AG04449 (cell line): ENCODE data around the gene ARHGAP31.

Experiments used
- CTCF ChIA-PET: fragments of 350-600 bp; formaldehyde crosslinking; extraction: SDS; loops from one replicate; lab custom pipeline; 2021; ENCODE audit warnings: antibody characterized with exemption; lab: Yijun Ruan, JAX
- POLR2A ChIA-PET: fragments of 400-600, 350-600 bp; formaldehyde crosslinking; extraction: SDS; loops from one replicate; lab custom pipeline; 2020; ENCODE audit warnings: antibody characterized with exemption, inconsistent platforms; lab: Yijun Ruan, JAX
- DNase-seq: peaks from one replicate; pipeline ENCODE4 v3.0.0-alpha.2; 2010; ENCODE audit warnings: low read depth, low spot score
- H3K4me3 ChIP-seq: 2 replicates; pipeline ENCODE4 v1.5.1; 2011; ENCODE audit warnings: low read depth, mild to moderate bottlenecking, control low read depth, low read length
- CTCF ChIP-seq: IDR thresholded peaks from one replicate; pipeline ENCODE4 v1.5.1; 2011; ENCODE audit warnings: mild to moderate bottlenecking, moderate library complexity, low read length, control low read depth, inconsistent platforms; ENCODE audit not compliant: insufficient read depth; ENCODE audit errors: missing control alignments

The ARHGAP31 gene

DNA sequence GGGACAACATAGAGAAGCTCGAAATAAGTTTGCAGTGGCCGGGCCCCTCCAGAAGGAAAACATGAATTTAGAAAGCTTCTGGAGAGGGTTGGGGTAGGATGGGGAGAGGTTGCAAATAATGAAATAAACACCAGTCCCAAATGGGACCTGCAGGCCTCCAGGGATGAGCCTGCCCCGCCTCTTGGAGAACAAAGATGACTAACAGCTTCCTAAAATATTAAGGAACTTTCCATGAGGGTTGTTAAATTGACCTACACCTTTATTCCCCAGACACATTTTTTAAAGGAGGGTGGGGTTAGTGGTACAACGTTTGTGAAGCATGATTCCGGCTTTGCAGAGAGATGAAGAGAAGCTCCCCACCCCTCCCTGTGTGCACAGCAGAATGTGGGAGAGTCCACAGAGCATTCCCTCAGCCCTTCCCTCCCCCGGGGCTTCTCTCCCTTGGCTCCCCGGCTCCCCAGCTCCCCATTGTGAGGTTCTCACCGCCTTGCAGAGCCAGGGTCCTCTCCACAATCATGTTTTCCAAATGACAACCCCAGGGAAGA is 84.1 kb downstream of the ARHGAP31 start:
- no peak for TF ChIP-seq CTCF
- POLR2A ChIA-PET, result no interaction called here
- CTCF ChIA-PET, result interaction anchor here (0.7 to 1.6 kb wide), 6 partner anchors 20 to 303 kb away, joined by 3 to 8 read pairs (median 4); no protein-coding TSS in a partner anchor
- DNase-seq, result no peak
- H3K4me3 ChIP-seq, result no peak overlapping the region

DNA sequence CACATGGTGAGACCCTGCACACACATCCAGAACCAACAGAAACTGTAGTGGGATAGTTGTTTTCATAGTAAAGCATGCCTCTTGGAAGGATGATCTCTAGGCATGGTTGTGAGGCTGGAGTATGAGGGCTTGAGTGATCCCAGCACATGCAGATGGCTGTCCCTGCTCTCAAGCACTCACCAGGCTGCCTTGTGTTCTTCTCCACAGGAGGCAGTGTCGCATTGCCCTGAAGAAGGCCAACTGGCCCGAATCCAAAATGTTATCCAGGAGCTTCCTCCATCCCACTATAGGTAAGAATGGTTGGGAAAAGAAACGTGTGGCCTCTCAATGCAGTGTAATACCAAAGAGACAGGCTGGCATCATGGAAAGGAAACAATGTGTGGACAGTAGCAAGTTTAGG is 86.5 kb downstream of the ARHGAP31 start:
- DNase-seq, result no peak
- CTCF ChIA-PET, result interaction anchor here (0.6 to 0.9 kb wide), 2 partner anchors 106 to 300 kb away, joined by 3 read pairs; no protein-coding TSS in a partner anchor
- no peak for TF ChIP-seq CTCF
- H3K4me3 ChIP-seq, result no peak overlapping the region
- POLR2A ChIA-PET, result no interaction called here

- POLR2A ChIA-PET, result no interaction called here
- H3K4me3 ChIP-seq, result no peak overlapping the region
- CTCF ChIA-PET, result interaction anchor here (1.5 kb wide), 1 partner anchor 299 kb away, joined by 3 read pairs; no protein-coding TSS in a partner anchor
- no peak for DNase-seq
- TF ChIP-seq CTCF, result no peak
Observed at GRCh38 chr3:119382134-119382533, 88.0 kb downstream of the ARHGAP31 start.

- no peak for TF ChIP-seq CTCF
- DNase-seq, result no peak
- ChIA-PET CTCF (interaction anchor here (0.9 to 2.1 kb wide), 3 partner anchors 10 to 115 kb away, joined by 3 to 6 read pairs (median 4); no protein-coding TSS in a partner anchor), POLR2A (no interaction called here)
- no peak overlapping the region for H3K4me3 ChIP-seq
Observed at GRCh38 chr3:119388577-119388976, 94.4 kb downstream of the ARHGAP31 start.

DNA sequence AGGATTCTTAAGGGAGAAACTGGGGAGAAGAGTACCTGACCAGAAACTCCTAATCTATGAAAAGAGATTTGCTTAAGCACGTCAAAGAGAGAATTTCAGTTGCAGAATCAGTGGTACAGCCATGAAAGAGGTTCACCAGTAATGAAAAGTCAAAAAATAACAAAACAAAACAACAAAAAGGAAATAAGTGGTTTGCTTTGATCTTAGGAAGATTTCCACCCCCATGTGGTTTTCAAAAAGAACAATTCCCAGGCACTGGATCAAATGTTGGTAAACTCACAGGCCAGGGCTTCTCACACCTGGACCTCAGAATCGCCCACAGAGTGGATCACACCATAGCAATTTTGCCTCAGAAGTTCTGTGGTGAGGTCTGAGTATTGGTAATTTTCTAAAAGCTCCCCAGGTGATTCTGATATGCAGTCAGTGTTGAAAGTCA is 101.8 kb downstream of the ARHGAP31 start:
- POLR2A ChIA-PET, result interaction anchor here (0.5 kb wide), 1 partner anchor 101 kb away, joined by 6 read pairs; no protein-coding TSS in a partner anchor
- CTCF ChIA-PET, result interaction anchor here (1.2 to 2.1 kb wide), 3 partner anchors 10 to 514 kb away, joined by 3 to 6 read pairs (median 5); no protein-coding TSS in a partner anchor
- no peak for DNase-seq
- TF ChIP-seq CTCF, result no peak
- H3K4me3 ChIP-seq, result no peak overlapping the region

DNA sequence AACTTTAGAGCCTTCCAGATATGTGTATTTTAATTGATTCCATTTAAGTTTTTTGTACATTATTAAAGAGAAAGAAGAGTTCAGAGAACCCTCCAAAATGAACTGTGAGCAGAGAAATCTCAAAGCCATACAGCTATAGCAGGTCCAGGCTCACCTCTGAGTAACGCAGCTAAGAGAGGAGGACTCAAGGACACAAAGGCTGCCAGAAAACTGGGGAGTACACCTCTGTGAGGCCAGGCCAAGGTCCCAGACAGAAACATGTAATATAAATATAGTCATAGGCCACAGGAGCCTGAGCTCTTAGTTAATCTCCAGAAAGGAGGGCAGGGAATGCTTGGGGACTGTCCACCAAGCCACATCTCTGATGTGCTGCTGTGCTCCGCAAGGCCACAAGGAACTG is 102.7 kb downstream of the ARHGAP31 start:
- no peak overlapping the region for H3K4me3 ChIP-seq
- CTCF ChIA-PET, result interaction anchor here (1.2 to 2.1 kb wide), 3 partner anchors 9 to 515 kb away, joined by 3 to 6 read pairs (median 5); no protein-coding TSS in a partner anchor
- no peak for TF ChIP-seq CTCF
- DNase-seq, result no peak
- POLR2A ChIA-PET, result no interaction called here
